NB4 (cell line): ENCODE measurements around the gene CDH4.

Experiments used
- CTCF ChIP-seq: IDR thresholded peaks from one replicate; pipeline ENCODE4 v1.5.1; 2012; ENCODE audit warnings: low read depth, low read length
- MAX ChIP-seq: IDR thresholded peaks from 2 replicates; pipeline ENCODE4 v1.6.1; 2011; ENCODE audit warnings: low read depth, low read length
- MYC ChIP-seq: IDR thresholded peaks from 2 replicates; pipeline ENCODE4 v1.6.1; 2011; ENCODE audit warnings: low read depth, low read length
- POLR2A ChIP-seq: IDR thresholded peaks from 2 replicates; pipeline ENCODE4 v1.6.1; 2011; ENCODE audit warnings: mild to moderate bottlenecking; ENCODE audit not compliant: insufficient read length; ENCODE audit errors: extremely low read depth

DNA sequence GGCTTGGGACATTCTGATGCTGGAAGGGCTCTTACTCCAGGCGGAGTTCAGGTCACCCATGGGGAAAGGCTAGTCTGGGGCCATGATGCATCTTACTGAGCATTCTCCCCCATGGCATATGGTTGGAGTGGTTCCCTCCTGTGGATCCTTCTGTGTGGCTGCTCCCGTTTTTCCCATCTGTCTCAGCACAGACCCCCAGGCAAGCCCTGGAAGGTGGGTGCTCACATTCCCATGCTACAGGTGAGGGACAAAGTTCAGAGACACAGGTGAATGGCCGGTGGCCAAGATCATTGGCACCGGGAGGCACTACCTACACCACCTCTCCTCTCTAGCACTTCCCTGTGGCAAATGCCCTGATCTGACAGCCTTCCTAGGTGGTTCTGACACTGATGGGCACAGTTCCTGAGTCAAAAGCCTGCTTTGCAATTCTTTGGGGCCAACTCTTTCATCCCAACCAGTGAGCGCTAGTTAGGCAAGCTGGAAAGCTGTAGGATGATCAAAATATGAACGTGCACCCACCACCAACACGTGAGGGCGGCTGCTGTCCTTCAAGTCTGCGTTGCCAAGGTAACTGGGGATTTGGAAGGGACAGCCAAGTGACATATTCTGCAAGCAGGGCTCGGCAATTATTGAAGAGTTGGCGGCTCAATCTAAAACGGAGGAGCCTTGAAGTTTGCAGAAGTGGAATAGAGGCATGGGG is 124.6 kb downstream of the CDH4 start:
- TF ChIP-seq CTCF (no peak), MAX (no peak), POLR2A (no peak), MYC (no peak)
